GM12865 (cell line): ENCODE results near the gene TMEM161A.
A peak's percentile ranks its signal among the peaks of the same experiment; 100 is the strongest.
"Not testable (repeated sequence)": the region's sequence is repeated elsewhere in the genome, so short reads cannot be mapped to it uniquely, and the experiment has no call there.

Source experiments
- DNase-seq: peaks from one replicate; pipeline ENCODE4 v3.0.0; 2010; ENCODE audit warnings: low read depth
- H3K4me3 ChIP-seq: 2 replicates; pipeline ENCODE4 v1.5.1; 2011; ENCODE audit warnings: mild to moderate bottlenecking, low read depth, low read length, control low read depth
- TF ChIP-seq, protein P1 (sequence below): IDR thresholded peaks from 2 replicates; pipeline ENCODE4 v1.5.1; 2011; ENCODE audit warnings: low read length, control low read depth, low read depth, inconsistent platforms; ENCODE audit not compliant: insufficient read depth; ENCODE audit errors: missing control alignments

The TMEM161A gene

DNA sequence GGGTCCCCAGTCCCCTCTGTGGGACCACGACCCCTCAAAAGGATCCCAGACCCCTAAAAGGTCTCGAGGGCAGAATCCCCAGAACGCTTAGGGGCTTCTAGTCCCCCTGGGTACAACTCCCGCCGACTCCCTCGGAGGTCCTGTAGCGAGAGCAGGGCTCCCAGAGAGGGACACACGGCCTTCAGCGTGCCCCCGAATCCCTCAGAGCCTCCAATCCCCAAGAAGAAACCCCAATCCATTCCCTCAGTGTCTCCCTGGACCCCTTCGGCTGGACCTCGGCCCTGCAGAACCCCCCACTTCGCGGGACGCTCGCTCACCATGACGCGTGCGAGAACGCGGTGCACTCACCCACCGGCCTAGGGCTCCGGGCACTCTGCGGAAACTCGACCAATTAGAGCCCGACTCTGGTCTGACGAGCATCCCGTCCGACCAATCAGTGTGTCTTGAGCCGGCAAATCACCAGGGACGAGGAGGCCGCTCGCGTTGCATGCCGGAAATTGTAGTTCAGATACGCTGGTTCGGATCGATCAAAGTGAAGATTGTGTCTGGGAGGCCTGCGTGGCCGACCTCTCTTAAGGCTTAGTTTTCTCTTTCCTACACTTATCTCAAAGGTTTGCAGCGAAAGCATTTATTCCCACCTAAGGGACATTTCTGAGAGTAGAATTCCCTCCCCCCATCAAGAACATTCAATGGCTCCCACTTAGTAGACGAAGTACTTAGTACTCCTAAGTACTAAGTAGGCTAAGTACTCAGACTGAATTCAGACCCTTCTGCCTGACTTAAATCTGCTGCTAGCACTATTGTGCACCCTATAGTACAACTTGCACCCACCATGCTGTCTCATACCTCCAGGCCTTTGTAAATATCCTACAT is at the start of gene TMEM161A:
TSS of gene TMEM161A (minus strand) at position 370 of the 873 bp plus-strand sequence. CDS start at position 320, 50 bp downstream.
- peak; percentile 100 for DNase-seq
- TF ChIP-seq, protein P1, sequence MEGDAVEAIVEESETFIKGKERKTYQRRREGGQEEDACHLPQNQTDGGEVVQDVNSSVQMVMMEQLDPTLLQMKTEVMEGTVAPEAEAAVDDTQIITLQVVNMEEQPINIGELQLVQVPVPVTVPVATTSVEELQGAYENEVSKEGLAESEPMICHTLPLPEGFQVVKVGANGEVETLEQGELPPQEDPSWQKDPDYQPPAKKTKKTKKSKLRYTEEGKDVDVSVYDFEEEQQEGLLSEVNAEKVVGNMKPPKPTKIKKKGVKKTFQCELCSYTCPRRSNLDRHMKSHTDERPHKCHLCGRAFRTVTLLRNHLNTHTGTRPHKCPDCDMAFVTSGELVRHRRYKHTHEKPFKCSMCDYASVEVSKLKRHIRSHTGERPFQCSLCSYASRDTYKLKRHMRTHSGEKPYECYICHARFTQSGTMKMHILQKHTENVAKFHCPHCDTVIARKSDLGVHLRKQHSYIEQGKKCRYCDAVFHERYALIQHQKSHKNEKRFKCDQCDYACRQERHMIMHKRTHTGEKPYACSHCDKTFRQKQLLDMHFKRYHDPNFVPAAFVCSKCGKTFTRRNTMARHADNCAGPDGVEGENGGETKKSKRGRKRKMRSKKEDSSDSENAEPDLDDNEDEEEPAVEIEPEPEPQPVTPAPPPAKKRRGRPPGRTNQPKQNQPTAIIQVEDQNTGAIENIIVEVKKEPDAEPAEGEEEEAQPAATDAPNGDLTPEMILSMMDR: no peak
- H3K4me3 ChIP-seq: peak within 1 kb of the TSS; percentile 94

DNA sequence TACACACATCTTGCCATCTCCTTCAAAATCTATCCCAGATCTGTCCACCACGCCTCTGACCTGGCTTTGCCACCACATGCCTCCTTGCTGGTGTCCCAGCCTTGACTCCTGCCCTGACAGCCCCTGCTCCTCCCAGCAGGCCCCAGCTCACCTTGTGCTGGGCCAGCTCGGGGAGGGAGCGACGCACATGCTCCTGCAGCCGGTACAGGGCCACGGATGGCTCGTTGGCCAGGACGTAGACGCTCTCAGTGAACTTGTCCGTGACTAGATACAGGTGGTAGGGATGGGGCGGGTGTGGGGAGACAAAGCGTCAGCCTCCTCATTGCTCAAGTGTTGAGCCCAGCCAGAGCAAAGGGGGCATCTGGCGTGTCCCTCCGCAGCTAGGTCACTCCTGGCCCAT is 48.5 kb upstream of the TMEM161A start:
- TF ChIP-seq, protein P1: no peak
- DNase-seq: no peak
- H3K4me3 ChIP-seq: no peak overlapping the region

DNA sequence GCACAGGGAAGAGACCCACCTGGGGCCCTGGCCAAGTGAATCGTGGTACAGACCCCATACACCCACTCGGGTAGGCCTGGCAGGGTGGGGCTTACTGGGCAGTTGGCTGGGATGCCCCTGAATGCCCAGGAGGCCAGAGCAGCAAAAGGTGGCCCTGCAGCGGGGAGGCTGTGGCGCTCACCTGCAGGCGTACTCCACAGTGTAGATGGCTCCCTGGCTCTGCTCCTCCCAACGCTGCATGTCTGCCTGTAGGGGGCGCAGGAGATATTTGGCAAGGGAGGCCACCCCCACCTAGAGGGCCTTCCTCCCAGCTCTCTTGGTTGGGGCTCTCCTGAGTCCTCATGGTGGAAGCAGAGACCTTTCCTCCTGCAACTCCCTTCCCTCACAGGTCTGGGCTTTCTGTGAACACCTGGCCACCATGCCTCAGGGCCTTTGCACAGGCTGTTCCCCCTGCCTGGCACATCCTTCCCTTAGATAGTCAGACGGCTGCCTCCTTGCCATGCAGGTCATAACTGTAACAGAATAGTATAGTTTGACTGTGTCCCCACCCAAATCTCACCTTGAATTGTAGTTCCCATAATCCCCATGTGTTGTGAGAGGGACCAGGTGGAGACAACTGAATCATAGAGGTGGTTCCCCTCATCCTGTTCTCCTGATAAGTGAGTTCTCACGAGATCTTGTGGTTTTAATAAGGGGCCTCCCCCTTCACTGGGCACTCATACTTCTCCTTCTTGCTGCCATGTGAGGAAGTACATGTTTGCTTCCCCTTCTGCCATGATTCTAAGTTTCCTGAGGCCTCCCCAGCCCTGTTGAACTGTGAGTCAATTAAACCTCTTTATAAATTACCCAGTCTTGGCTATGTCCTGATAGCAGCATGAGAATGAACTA is 47.8 kb upstream of the TMEM161A start:
- peak; percentile 72 for DNase-seq
- TF ChIP-seq, protein P1: peak; percentile 67
- H3K4me3 ChIP-seq: no peak overlapping the region

DNA sequence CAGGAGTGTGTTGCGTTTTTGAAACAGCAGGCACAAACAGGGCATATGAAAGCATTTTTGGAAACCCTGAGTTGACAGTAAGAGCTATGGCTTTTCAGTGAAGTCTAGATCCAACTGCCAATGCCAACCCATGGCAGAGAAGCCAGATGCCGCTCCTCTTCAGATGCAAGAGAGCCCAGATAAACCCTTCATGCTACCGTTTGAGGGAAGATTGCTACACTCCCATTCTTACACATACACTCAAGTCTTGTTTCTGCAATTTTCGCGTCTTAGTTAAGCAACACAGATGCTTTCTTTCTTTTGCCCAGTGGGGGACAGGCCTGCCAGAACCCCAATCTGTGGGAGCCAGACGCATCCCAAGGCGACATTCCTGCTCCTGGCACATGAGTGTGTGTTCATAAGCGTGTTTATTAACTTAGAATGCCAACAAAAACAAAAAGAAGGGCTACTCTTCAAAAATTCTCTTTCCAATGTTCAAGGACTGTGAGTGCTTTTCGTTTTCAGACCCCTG is 43.3 kb upstream of the TMEM161A start:
- TF ChIP-seq, protein P1: no peak
- DNase-seq: no peak
- no peak overlapping the region for H3K4me3 ChIP-seq

DNA sequence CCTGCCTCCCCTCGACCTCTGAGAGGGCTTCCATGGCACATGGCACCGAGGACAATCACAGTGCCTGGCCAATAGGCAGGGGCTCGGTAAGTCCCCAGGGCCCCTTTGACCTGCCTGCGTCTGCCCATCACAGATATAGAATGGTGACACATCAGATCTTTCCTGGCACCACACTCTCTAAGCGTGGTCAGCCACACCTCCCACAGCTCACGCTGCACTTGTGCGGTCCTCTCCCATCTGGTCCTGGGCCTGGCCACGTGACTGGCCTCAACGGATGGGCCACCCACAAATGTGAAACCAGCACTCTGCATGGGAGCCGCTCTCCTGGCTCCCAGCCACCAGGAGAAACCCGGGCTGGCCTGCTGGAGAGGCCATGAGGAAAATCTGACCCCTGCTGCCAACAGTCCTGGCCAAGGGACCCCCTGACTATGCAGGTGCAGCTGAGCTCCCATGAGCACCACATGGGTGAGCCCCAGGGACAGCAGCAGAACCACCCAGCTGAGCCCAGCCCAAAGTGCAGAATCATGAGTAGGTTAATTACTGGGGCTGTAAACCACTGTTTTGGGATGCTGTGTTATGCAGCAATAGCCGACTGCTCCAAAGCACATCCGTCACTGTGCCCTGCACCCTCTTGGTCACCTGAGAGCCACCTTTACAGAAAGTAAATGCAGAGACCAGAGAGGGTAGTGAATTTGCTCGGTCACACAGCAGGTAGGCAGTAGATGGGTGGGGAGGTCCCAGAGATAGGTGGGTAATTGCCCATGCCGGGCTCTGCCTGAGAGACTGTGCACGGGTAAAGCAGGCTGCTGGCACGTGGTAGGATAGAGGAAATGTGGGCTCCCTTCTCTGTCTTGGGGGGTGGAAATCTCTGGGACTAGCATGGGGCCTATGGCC is 41.5 kb upstream of the TMEM161A start:
- TF ChIP-seq, protein P1: no peak
- no peak overlapping the region for H3K4me3 ChIP-seq
- no peak for DNase-seq

DNA sequence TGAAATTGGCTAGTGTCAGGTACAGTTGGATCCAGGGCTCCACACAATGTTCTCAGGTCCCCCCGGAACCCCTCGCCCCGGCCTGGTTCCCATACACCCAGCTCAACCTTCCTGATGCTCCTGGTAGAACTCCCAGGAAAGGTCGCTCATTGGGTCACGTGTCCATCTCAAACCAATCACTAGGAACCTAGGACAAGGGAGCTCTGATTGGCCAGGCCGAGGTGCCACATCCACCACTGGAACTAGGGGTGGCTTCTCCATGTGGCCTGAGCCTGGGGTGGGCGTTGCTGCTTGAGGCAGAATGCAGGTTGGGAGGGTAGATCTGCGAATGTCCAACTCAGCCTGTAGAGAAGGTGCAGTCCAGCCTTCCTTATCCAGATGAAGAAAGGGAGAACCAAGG is 38.7 kb upstream of the TMEM161A start:
- DNase-seq: no peak
- TF ChIP-seq, protein P1: no peak
- H3K4me3 ChIP-seq: no peak overlapping the region

DNA sequence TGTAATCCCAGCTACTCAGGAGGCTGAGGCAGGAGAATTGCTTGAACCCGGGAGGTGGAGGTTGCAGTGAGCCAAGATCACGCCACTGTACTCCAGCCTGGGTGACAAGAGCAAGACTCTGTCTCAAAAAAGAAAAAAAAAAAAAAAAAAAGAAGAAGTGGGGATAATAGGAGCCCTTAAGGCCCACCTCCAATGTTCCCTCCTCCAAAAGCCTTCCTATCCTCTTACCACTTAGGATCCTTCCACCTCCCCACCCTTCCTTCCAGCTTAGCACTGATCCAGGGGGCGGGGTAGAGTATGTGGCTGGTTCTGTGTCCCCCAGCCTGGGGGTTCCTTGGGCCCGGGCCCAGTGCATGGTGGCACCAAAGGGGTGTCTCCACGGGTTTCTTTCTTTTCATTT is 35.0 kb upstream of the TMEM161A start:
- DNase-seq, H3K4me3 ChIP-seq: not testable (repeated sequence)
